ENCODE measurements around the gene HSDL1.

DNA sequence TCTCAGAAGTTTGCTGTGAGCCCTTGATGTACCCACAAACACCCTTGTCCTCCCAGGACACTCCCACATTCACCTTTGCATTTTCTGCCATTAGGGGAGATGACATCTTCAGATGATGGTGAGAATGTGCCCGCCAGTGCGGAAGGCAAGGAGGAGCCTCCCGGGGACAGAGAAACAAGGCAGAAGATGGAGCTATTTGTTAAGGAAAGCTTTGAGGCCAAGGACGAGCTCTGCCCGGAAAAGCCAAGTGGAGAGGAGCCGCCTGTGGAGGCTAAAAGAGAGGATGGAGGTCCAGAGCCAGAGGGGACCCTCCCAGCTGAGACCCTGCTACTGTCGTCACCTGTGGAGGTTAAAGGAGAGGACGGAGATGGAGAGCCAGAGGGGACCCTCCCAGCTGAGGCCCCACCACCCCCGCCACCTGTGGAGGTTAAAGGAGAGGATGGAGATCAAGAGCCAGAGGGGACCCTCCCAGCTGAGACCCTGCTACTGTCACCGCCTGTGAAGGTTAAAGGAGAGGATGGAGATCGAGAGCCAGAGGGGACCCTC, 24.9 kb upstream of the HSDL1 start:
- no peak for TF ChIP-seq POLR2AphosphoS5 (IDR thresholded peaks at IDR 0.05)
- TF ChIP-seq, protein P1, sequence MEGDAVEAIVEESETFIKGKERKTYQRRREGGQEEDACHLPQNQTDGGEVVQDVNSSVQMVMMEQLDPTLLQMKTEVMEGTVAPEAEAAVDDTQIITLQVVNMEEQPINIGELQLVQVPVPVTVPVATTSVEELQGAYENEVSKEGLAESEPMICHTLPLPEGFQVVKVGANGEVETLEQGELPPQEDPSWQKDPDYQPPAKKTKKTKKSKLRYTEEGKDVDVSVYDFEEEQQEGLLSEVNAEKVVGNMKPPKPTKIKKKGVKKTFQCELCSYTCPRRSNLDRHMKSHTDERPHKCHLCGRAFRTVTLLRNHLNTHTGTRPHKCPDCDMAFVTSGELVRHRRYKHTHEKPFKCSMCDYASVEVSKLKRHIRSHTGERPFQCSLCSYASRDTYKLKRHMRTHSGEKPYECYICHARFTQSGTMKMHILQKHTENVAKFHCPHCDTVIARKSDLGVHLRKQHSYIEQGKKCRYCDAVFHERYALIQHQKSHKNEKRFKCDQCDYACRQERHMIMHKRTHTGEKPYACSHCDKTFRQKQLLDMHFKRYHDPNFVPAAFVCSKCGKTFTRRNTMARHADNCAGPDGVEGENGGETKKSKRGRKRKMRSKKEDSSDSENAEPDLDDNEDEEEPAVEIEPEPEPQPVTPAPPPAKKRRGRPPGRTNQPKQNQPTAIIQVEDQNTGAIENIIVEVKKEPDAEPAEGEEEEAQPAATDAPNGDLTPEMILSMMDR (IDR thresholded peaks at IDR 0.05) = no peak
